NCI-H1092 (cell line): ENCODE results near the gene ZNF43.
"Not testable (repeated sequence)": the region's sequence is repeated elsewhere in the genome, so short reads cannot be mapped to it uniquely, and the experiment has no call there.

Experiments used
- DNase-seq: peaks from one replicate; lab custom pipeline; 2025; lab: John Stamatoyannopoulos, UW

Gene ZNF43

DNA sequence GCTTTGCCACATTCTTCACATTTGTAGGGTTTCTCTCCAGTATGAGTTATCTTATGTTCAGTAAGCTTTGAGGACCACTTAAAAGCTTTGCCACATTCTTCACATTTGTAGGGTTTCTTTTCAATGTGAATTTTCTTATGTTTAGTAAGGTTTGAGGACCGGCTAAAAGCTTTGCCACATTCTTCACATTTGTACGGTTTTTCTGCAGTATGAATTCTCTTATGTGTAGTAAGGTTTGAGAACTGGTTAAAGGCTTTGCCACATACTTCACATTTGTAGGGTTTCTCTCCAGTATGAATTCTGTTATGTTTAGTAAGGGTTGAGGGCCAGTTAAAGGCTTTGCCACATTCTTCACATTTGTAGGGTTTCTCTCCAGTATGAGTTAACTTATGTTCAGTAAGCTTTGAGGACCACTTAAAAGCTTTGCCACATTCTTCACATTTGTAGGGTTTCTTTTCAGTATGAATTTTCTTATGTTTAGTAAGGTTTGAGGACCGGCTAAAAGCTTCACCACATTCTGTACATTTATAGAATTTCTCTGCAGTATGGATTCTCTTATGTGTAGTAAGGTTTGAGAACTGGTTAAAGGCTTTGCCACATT is 27.5 kb downstream of the ZNF43 start:
- not testable (repeated sequence) for DNase-seq

DNA sequence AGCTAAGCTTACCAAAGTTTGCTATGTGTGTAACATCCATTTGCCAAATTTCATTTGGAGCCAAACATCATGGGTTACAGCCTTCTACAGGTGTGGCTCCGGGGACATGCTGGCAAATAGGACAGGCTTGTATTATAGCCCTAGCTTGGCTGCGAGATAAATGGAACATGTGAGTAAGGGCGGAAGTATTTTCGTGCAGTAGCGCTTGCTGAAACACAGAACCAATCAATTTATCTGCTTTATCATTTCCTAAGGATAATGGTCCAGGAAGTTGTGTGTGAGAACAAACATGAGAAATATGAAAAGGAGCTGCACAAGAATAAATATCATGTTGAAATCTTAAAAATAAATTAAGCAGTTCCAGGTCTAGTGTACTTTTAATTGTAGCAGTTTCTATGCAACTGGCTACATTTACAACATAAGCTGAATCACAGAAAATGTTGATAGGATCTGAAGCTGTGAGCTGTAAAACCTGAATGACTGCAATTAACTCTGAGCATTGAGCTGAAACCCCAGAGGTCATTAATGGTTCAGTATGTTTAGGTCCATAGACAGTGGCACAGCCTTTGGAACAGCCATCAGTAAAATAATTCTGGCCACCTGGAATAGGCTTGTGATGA is 46.4 kb downstream of the ZNF43 start:
- no peak for DNase-seq

DNA sequence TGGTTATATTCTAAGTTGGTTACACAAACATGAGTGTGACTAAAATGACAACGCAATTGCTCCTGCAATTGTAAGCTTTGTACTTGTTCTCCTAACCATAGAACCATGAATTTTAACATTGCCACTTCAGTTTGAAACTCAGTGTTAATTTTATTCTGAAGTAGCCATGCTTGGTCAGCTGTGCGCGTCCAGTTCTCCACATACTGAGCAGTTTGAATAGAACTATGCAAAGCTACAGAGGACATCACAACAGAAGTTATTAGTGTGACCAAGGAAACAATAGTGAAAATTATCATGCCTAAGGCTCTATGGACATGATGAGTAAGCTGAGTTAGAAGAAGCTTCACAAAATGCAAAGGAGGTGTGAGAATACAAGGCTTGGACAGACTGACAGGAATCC is 49.0 kb downstream of the ZNF43 start:
- DNase-seq: no peak

DNA sequence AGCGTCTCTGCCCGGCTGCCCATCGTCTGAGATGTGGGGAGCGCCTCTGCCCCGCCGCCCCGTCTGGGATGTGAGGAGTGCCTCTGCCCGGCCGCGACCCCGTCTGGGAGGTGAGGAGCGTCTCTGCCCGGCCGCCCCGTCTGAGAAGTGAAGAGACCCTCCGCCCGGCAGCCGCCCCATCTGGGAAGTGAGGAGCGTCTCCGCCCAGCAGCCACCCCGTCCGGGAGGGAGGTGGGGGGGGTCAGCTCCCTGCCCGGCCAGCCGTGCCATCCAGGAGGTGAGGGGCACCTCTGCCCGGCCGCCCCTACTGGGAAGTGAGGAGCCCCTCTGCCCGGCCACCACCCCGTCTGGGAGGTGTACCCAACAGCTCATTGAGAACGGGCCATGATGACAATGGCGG is 60.2 kb downstream of the ZNF43 start:
- DNase-seq: not testable (repeated sequence)

DNA sequence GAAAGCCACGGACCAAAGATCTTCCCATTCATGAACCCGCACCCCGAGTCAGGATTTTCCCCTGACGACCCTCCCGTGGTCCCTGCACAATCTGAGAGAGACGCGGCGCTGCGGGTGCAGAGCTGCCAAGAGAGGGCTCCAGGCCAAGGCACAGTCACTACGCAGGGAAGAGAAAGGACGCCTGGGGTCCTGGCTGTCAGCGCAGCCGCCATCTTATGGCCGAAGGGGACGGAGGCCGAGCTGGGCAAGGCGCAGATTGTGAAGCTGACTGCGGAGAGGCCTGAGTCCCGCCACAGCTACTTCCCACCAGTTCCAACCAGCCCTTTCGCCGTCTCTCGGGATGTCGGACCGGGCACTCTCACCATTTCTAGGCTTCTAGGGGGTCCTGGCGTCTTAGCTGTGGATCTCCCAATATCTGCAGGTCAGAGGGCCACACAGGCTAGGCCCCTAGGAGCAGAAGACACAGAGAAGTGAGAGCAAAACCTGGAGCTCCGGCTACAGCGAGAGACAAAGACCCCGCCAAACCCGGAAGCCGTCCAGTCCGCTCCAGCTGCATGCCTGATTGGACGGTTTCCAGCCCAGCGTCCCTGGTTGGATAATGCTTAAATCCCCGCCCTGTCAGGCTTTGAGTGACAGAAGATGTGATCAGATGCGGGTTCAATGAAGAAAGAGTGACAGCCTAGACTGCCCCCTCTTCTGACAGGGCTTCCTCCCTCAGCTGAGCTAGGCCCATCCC is 68.7 kb downstream of the ZNF43 start, which contains the start of gene ZNF100:
Gene ZNF100 (minus strand): TSS at position 515 of the 736 bp plus-strand sequence. CDS start 150 bp downstream, at position 365.
- peak; percentile 92 for DNase-seq

DNA sequence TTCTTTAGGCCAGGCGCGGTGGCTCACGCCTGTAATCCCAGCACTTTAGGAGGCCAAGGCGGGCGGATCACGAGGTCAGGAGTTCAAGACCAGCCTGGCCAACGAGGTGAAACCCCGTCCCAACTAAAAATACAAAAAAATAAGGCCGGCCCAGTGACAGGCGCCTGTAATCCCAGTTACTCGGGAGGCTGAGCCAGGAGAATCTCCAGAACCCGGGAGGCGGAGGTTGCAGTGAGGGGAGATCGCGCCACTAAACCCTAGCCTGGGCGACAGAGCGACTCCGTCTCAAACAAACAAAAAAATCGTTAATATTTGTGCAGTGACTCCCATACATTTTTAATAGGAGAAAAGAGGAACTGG is 69.3 kb downstream of the ZNF43 start:
- not testable (repeated sequence) for DNase-seq

DNA sequence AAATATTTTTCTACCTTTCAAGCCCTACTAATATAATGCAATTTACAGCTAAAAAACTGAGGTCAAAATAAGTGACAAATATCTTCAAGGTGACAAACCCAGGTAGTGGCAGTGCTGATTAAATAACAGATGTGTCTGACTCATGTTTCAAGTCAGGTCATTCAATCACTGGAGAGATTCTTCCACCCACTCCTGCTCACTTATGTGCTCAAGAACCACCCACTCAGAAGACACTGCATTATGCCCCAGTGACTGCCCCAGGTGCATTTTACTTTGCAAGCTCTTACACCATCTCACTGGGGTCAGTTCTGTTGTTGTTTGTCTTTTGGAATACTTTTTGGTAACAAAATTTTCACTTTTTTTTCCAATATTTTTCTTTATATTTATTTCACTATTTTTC is 70.8 kb downstream of the ZNF43 start:
- DNase-seq: no peak

DNA sequence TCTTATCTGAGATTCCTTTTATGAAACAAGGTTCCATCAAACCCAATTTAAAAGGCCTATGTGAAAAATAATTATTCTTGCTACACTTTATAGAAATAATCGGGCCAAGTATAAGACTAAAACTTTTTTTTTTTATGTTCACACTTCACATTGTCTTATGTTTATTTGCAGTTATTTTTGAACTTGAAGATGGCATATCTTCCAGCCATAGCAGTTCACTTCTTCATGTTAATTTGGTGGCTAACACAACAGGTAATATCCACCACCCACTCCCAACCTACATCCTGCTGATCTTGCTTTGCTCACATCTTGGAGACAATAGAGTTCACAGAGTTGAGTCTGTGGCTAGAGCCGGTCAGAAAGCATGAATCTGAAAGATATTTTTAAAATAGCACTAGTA is 74.4 kb downstream of the ZNF43 start:
- not testable (repeated sequence) for DNase-seq

DNA sequence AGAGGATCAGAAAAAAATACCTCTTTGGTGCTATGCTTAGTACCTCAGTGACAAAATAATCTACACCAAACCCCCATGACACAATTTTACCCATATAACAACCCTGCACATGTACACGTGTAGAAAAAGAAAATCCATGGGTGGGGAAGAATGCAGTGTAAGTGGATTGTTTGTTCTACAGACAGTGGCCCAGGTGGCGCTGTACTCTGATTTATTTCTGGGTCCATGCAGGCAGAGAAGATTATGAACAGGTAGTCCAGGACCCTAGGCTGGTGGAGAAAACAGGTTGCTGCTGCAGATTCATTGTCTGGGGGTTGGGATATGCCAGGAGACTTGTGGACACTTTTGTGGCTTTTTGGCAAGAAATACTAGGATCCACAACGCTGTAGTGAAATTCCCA is 77.7 kb downstream of the ZNF43 start:
- no peak for DNase-seq

DNA sequence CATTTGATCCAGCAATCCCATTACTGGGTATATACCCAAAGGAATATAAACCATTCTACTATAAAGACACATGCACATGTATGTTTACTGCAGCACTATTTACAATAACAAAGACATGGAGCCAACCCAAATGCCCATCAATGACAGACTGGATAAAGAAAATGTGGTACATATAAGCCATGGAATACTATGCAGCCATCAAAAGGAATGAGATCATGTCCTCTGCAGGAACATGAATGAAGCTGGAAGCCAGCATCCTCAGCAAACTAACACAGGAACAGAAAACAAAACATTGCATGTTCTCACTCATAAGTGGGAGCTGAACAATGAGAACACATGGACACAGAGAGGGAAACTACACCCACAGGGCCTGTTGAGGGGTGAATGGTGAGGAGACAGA is 80.4 kb downstream of the ZNF43 start:
- DNase-seq: not testable (repeated sequence)
